ENCODE data around the gene SAPCD2. TPM values are rescaled to one million over a fixed set of nuclear protein-coding genes. Genes with fewer than 3 reads are reported as not detected.

Gene SAPCD2
- polyA plus RNA-seq, 1 donor from 2014 or later, result 0.22 TPM

- Histone ChIP-seq H3K9me2 (ENCODE audit: insufficient read depth, low read length) (no peaks in the 10 kb centered on the region), H3F3A (ENCODE audit: insufficient read depth, low read length, poor library complexity, severe bottlenecking) (no peaks in the 10 kb centered on the region), H3K4me2 (ENCODE audit: low read length) (no peak within 1 kb of the TSS), H2AFZ (ENCODE audit: low read depth, low read length) (no peak within 1 kb of the TSS), H4K20me1 (ENCODE audit: insufficient read depth) (no peaks in the 10 kb centered on the region), H3K9me3 (ENCODE audit: low read length) (no peaks in the 10 kb centered on the region), H3K27ac (ENCODE audit: low read length) (no peak within 1 kb of the TSS), H3K9ac (ENCODE audit: low read length) (no peak within 1 kb of the TSS), H3K4me3 (ENCODE audit: low read length) (no peak within 1 kb of the TSS), H3K79me2 (replicated peaks; ENCODE audit: insufficient read depth, low read length) (peaks cover 4% of the 10 kb centered on the region), H3K36me3 (ENCODE audit: insufficient read depth, low read length) (no peaks in the 10 kb centered on the region), H3K27me3 (ENCODE audit: insufficient read depth, low read depth, low read length) (no peaks in the 10 kb centered on the region)
- TF ChIP-seq POLR2AphosphoS5 (IDR thresholded peaks at IDR 0.05) (no peak), RAD21 (conservative IDR thresholded peaks at IDR 0.05) (no peak), CTCF (IDR thresholded peaks at IDR 0.05; ENCODE audit: poor library complexity, severe bottlenecking) (no peak), EZH2 (IDR thresholded peaks at IDR 0.05; ENCODE audit: borderline replicate concordance, insufficient read depth, low read length, poor library complexity, severe bottlenecking) (no peak), TAF1 (IDR thresholded peaks at IDR 0.05; ENCODE audit: low read depth) (no peak), MXI1 (conservative IDR thresholded peaks at IDR 0.05; ENCODE audit: poor library complexity, severe bottlenecking) (no peak), SMC3 (conservative IDR thresholded peaks at IDR 0.05; ENCODE audit: poor library complexity) (no peak), EP300 (conservative IDR thresholded peaks at IDR 0.05; ENCODE audit: poor library complexity, severe bottlenecking) (no peak)
- TF ChIP-seq, protein P1, sequence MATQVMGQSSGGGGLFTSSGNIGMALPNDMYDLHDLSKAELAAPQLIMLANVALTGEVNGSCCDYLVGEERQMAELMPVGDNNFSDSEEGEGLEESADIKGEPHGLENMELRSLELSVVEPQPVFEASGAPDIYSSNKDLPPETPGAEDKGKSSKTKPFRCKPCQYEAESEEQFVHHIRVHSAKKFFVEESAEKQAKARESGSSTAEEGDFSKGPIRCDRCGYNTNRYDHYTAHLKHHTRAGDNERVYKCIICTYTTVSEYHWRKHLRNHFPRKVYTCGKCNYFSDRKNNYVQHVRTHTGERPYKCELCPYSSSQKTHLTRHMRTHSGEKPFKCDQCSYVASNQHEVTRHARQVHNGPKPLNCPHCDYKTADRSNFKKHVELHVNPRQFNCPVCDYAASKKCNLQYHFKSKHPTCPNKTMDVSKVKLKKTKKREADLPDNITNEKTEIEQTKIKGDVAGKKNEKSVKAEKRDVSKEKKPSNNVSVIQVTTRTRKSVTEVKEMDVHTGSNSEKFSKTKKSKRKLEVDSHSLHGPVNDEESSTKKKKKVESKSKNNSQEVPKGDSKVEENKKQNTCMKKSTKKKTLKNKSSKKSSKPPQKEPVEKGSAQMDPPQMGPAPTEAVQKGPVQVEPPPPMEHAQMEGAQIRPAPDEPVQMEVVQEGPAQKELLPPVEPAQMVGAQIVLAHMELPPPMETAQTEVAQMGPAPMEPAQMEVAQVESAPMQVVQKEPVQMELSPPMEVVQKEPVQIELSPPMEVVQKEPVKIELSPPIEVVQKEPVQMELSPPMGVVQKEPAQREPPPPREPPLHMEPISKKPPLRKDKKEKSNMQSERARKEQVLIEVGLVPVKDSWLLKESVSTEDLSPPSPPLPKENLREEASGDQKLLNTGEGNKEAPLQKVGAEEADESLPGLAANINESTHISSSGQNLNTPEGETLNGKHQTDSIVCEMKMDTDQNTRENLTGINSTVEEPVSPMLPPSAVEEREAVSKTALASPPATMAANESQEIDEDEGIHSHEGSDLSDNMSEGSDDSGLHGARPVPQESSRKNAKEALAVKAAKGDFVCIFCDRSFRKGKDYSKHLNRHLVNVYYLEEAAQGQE (IDR thresholded peaks at IDR 0.05; ENCODE audit: borderline replicate concordance), result no peak
Observed at GRCh38 chr9:137031904-137032640, 38.3 kb downstream of the SAPCD2 start, which contains the start of gene FUT7. TSS of gene FUT7 (minus strand) at chr9:137032088. CDS start at chr9:137031991, 97 bp downstream.

DNA sequence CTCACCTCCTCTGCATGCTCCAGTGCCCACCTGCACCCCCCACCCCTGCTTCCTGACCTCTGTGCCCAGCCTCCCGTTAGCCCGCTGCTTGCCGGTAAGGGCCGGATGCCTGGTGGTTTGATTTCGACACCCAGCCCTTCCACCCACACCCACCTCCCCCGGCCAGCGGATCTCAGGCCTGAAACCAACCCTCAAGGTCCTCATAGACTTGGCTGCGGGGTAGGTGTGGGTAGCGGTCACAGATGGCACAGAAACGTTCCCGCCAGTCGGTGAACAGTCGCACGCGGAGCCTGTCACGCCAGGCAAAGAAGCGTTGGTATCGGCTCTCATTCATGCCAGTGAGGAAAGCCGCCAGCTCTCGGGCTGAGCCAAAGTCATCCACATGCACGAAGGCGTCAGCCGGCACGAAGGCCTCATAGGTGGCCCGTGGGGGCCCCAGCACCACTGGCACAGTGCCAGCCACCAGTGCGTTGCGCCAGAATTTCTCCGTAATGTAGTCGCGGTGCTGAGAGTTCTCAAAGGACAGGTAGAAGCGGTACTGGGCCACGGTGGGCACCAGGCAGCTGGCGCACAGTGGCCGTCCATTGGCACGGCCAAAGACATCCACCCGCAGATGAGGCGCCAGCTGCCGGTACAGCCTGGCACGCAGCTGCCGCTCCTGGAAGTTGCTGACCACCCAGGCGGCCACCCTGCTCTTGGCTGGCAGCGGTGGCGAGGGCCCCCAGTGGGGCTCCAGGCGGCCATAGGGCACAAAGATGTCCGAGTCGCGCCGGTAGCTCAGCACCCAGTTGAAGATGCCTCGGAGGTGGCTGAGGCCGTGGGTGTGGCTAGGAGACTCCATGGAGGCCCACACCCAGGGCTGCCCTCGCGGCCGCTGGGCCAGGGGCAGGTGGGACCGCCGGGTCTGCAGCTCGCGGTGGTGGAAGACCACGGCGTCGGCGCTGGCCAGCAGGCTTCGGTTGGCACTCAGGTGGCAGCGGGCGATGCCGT, 39.5 kb downstream of the SAPCD2 start:
- Histone ChIP-seq H3K36me3 (ENCODE audit: insufficient read depth, low read length) (no peaks in the 10 kb centered on the region), H3K27ac (ENCODE audit: low read length) (no peak overlapping the region)

More for the DNA sequence above, 39.5 kb downstream of the SAPCD2 start:
- TF ChIP-seq TAF1 (IDR thresholded peaks at IDR 0.05; ENCODE audit: low read depth) (no peak), RAD21 (conservative IDR thresholded peaks at IDR 0.05) (no peak), MXI1 (conservative IDR thresholded peaks at IDR 0.05; ENCODE audit: poor library complexity, severe bottlenecking) (no peak), POLR2AphosphoS5 (IDR thresholded peaks at IDR 0.05) (no peak), SMC3 (conservative IDR thresholded peaks at IDR 0.05; ENCODE audit: poor library complexity) (no peak), CTCF (IDR thresholded peaks at IDR 0.05; ENCODE audit: poor library complexity, severe bottlenecking) (no peak), EZH2 (IDR thresholded peaks at IDR 0.05; ENCODE audit: borderline replicate concordance, insufficient read depth, low read length, poor library complexity, severe bottlenecking) (no peak), EP300 (conservative IDR thresholded peaks at IDR 0.05; ENCODE audit: poor library complexity, severe bottlenecking) (no peak)
- TF ChIP-seq, protein P1 (IDR thresholded peaks at IDR 0.05; ENCODE audit: borderline replicate concordance), result no peak
- no peaks in the 10 kb centered on the region for H3F3A ChIP-seq (ENCODE audit: insufficient read depth, low read length, poor library complexity, severe bottlenecking)
- H3K9ac ChIP-seq (ENCODE audit: low read length), result no peak overlapping the region
- H3K4me2 ChIP-seq (ENCODE audit: low read length), result no peak overlapping the region
- no peaks in the 10 kb centered on the region for H4K20me1 ChIP-seq (ENCODE audit: insufficient read depth)
- H3K4me3 ChIP-seq (ENCODE audit: low read length), result no peak overlapping the region
- no peaks in the 10 kb centered on the region for H3K27me3 ChIP-seq (ENCODE audit: insufficient read depth, low read depth, low read length)
- no peak overlapping the region for H2AFZ ChIP-seq (ENCODE audit: low read depth, low read length)
- H3K9me2 ChIP-seq (ENCODE audit: insufficient read depth, low read length), result no peaks in the 10 kb centered on the region
- H3K79me2 ChIP-seq (replicated peaks; ENCODE audit: insufficient read depth, low read length), result peaks cover 5% of the 10 kb centered on the region
- no peaks in the 10 kb centered on the region for H3K9me3 ChIP-seq (ENCODE audit: low read length)
